Measurements from ENCODE around the gene CFAP65.

DNA sequence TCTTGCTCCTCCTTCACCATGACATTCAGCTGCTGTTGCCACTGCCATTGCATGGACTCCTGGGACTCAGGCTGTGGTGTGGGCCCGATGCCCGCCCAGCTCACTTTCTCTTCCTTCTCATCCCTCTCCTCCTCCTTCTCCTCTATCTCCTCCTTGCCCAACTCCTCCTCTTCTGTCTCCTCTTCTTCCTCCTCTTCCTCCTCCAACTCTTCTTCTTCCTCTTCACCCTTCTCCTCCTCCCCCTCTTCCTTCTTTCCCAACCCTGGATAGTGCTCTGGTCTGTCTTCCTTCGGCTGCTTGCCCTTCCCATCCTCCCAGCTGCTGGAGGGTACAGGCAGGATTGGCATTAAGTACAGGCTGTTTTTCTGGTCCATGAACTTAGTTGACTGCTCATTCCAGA lies 37.3 kb downstream of the CFAP65 start:
- TF ChIP-seq, protein P1, sequence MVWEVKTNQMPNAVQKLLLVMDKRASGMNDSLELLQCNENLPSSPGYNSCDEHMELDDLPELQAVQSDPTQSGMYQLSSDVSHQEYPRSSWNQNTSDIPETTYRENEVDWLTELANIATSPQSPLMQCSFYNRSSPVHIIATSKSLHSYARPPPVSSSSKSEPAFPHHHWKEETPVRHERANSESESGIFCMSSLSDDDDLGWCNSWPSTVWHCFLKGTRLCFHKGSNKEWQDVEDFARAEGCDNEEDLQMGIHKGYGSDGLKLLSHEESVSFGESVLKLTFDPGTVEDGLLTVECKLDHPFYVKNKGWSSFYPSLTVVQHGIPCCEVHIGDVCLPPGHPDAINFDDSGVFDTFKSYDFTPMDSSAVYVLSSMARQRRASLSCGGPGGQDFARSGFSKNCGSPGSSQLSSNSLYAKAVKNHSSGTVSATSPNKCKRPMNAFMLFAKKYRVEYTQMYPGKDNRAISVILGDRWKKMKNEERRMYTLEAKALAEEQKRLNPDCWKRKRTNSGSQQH (CRISPR knock-in tag; IDR thresholded peaks at IDR 0.05; ENCODE audit: low read depth): no peak
- no peak for TF ChIP-seq TEAD2 (CRISPR knock-in tag; IDR thresholded peaks at IDR 0.05)
- no peak for TF ChIP-seq CBFB (CRISPR knock-in tag; IDR thresholded peaks at IDR 0.05)
- TF ChIP-seq POLR2A (IDR thresholded peaks at IDR 0.05; ENCODE audit: insufficient read depth in 1 of 2, low read depth in 2 of 2, low read length in 2 of 2): no peak

Measured in HepG2 (cell line).